DND-41 (cell line): ENCODE measurements around the gene XPA.

Source experiments
- CTCF ChIP-seq: IDR thresholded peaks from 2 replicates; pipeline ENCODE4 v1.5.1; 2012; ENCODE audit warnings: borderline replicate concordance, low read length, moderate library complexity, mild to moderate bottlenecking; ENCODE audit not compliant: poor library complexity, severe bottlenecking; ENCODE audit errors: extremely low read depth
- EZH2 ChIP-seq: IDR thresholded peaks from 3 replicates; pipeline ENCODE4 v1.6.1; 2012; ENCODE audit warnings: borderline replicate concordance, low read depth, mild to moderate bottlenecking, moderate library complexity, low read length, inconsistent platforms; ENCODE audit not compliant: severe bottlenecking

DNA sequence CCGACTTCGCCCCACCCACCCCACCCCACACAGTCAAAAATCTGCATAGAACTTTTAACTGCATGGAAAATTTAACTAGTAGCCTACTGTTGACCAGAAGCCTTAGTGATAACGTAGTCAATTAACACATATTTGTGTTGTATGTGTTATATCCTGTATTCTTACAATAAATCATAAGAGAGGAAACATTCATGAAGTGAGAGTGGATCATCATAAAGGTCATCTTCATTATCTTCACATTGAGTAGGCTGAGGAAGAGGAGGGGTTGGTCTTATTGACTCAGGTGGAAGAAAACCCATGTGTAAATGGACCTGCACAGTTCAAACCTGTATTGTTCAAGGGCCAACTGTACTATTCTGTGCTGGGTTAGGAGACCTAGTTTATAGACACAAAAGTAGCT lies 31.4 kb downstream of the XPA start:
- TF ChIP-seq CTCF (no peak), EZH2 (no peak)
